ENCODE results near the gene EGFR.

Gene EGFR

DNA sequence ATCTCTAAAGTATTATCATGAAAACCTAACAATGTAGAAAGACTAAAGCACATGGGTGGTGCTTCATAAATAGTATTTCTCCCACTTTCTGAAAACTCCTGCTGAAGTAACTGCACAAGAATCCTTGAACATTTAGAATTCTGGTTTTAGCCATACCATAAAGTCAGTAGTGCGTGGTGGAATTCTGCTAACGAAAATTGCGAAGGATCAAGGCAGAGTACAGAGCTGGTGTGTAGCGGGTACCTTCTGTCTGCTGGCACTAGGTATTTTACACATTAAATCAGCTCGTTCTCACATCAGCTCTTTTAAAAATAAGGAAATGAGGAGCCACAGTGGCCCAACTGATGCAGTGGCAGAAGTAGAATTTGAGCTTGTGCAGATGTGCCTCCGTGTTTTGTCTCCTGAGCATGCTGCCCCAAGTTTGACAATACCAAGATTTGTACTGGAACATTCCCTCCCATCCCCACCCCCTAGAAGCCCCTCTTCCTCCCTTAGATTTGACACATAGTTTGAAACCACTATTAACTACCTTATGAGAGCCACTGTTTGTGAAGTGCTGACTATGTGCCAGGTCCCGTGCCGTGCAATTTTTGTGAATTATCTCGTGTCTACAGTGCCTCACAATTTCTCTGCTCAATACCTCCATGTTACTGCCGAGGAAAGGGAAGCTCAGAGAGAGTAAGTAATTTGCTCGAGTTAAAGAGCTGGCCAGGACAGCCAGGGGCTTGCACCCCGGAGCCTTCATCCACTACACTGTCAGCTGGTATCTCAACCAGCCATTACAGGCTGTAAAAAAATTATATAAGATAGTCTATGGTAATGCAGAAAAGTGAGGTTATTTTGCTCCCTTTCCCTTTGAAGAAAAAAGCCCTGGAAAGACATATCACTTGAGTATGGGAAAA, 66.9 kb downstream of the EGFR start:
- peak overlapping the region; percentile 74 to 91 (median 87) for H3K4me2 ChIP-seq
- H3K27me3 ChIP-seq: peaks cover 42 to 90% (median 65%) of the 10 kb centered on the region in 11 experiments
- peaks cover 5 to 52% (median 19%) of the 10 kb centered on the region in 11 experiments; a peak in 17 of 22 replicates for H4K20me1 ChIP-seq
- H3K4me1 ChIP-seq: peaks cover 34 to 41% (median 36%) of the 10 kb centered on the region in 10 experiments
- no peaks in the 10 kb centered on the region for H3K36me3 ChIP-seq
- no peaks in the 10 kb centered on the region for H3K9me3 ChIP-seq (replicated peaks in 1 of 11)
- no peak for TF ChIP-seq Cebpa-rat (IDR thresholded peaks at IDR 0.05)
- H3K9ac ChIP-seq: peak overlapping the region in 5 of 11 experiments; percentile 6 to 63 (median 10); a peak in 6 of 22 replicates
- H3K27ac ChIP-seq: peak overlapping the region in 8 of 11 experiments; percentile 6 to 66 (median 34); a peak in 9 of 22 replicates
- H3K4me3 ChIP-seq: peak overlapping the region in 6 of 10 experiments; percentile 5 to 34 (median 22); a peak in 6 of 20 replicates

DNA sequence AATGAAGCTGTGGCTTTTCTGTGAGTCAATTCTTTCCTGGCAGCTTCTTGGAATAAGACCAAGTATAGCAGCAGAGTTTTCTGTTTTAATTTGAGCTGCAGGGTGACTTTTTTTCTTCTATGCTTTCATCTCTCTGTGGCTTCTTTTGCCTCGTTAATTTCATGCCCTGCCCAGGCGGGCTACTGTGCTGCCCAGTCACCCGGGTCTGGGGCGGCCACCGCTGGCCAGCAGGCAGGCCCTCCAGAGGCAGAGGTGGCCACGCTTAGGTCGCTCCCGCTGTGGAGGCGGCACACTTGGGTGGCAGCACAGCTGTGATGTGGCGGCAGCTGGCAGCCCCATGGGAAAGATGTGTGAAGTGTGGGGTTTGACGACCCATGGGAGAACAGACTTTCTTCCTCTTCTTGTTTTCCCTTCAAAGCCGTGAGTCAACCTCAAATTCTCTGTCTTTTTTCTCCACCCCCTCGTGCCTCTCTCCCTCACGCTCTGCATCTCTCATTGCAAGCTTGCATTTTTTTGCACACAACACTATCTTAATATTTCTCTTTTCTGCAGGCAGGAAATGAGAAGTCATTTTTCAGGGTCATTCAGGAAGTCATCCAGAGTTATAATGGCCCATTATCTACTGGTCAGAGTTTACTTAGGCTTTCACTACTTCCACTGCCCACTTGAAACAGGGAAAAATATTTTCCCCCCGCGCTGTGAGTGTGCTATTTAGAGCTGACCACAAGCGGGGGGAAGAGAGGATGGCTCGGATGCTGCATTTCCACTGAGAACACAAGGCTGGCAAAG, 67.8 kb downstream of the EGFR start:
- peak overlapping the region in 10 of 11 experiments; percentile 4 to 66 (median 40); a peak in 17 of 22 replicates for H3K27ac ChIP-seq

DNA sequence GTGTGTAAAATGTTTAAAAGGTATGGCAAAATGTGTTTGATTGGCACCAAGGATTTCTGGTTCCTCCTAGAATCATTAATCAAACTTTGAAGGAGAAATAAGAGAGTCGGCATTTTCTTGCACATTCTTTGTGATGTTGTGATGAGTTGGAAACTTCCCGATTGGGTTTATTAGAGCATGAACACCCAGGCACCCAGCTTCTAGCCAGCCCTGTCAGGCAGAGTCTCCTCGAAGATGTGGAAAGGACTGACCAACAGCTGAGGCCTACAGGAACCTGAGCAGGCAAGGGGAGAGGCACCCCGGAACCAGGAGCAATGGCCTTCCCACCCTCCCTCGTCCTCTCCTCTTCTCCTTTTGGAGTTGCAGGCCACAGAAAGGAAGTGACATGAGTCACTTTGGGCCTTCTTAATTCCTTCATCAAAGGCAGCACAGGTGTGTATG, 68.7 kb downstream of the EGFR start:
- Histone ChIP-seq H3K36me3 (no peaks in the 10 kb centered on the region), H3K4me2 (peak overlapping the region; percentile 74 to 91 (median 87)), H3K27me3 (peaks cover 39 to 90% (median 61%) of the 10 kb centered on the region in 11 experiments), H3K4me3 (peak overlapping the region in 3 of 10 experiments; percentile 9 to 51 (median 31); a peak in 4 of 20 replicates), H3K9me3 (replicated peaks in 1 of 11) (no peaks in the 10 kb centered on the region), H3K9ac (peak overlapping the region in 4 of 11 experiments; percentile 6 to 48 (median 27); a peak in 4 of 22 replicates), H3K27ac (peak overlapping the region in 4 of 11 experiments; percentile 41 to 66 (median 54); a peak in 7 of 22 replicates), H4K20me1 (peaks cover 5 to 56% (median 19%) of the 10 kb centered on the region in 11 experiments; a peak in 17 of 22 replicates), H3K4me1 (peaks cover 34 to 41% (median 36%) of the 10 kb centered on the region in 10 experiments)
- no peak for TF ChIP-seq Cebpa-rat (IDR thresholded peaks at IDR 0.05)

More for the DNA sequence above, 67.8 kb downstream of the EGFR start:
- Histone ChIP-seq H3K9me3 (replicated peaks in 1 of 11) (no peaks in the 10 kb centered on the region), H4K20me1 (peaks cover 5 to 51% (median 19%) of the 10 kb centered on the region in 11 experiments; a peak in 17 of 22 replicates), H3K36me3 (no peaks in the 10 kb centered on the region), H3K4me1 (peaks cover 34 to 41% (median 36%) of the 10 kb centered on the region in 10 experiments), H3K4me3 (peak overlapping the region in 8 of 10 experiments; percentile 4 to 51 (median 22); a peak in 9 of 20 replicates), H3K27me3 (peaks cover 42 to 90% (median 64%) of the 10 kb centered on the region in 11 experiments), H3K4me2 (peak overlapping the region; percentile 74 to 91 (median 87)), H3K9ac (peak overlapping the region in 7 of 11 experiments; percentile 9 to 63 (median 37); a peak in 11 of 22 replicates)
- no peak for TF ChIP-seq Cebpa-rat (IDR thresholded peaks at IDR 0.05)

DNA sequence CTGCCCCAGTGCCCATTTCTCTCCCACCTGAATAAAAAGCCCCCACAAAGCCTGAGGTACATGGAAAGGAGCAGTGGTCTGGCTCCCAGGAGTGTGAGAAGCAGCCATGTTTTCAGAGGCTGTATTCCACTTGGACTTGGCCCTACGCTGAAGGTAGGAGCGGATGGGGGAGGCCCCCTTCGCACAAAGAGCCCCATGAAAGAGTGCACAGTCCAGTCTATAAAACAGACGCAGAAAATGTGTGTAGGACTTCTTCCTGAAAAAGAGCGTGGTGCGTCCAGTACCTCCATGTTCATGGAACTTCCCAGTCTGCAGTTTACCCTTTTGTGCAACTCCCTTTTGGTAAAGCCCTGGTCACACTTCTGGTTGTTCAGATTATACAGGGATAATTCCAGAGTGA, 69.3 kb downstream of the EGFR start:
- Histone ChIP-seq H3K4me3 (no peak overlapping the region), H3K27me3 (peaks cover 35 to 90% (median 55%) of the 10 kb centered on the region in 11 experiments), H3K36me3 (no peaks in the 10 kb centered on the region), H4K20me1 (peaks cover 5 to 58% (median 19%) of the 10 kb centered on the region in 11 experiments; a peak in 17 of 22 replicates), H3K4me2 (peak overlapping the region; percentile 74 to 91 (median 87)), H3K27ac (no peak overlapping the region), H3K9ac (peak overlapping the region in 1 of 11 experiments; percentile 48; a peak in 1 of 22 replicates), H3K4me1 (peaks cover 34 to 41% (median 36%) of the 10 kb centered on the region in 10 experiments), H3K9me3 (replicated peaks in 1 of 11) (no peaks in the 10 kb centered on the region)
- no peak for TF ChIP-seq Cebpa-rat (IDR thresholded peaks at IDR 0.05)

DNA sequence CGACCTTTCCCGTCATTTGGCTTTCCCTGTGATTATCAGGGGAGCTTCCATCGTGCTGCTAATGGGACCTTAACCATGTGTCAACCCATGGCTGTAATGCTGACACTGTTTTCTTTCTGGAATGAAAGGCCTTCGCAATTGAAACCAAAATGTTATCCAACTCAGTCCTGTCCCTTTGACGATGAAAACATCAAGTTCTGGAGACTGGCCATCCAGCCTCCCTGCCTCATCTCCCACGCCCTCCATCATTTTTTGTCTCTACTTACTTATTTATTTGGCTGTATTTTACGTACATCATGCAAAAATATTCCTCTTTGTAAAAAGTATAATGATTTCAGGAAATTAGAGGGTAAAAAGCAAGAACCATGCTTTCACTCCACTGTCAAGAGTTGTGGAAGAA, 69.8 kb downstream of the EGFR start:
- Histone ChIP-seq H3K27me3 (peaks cover 35 to 90% (median 51%) of the 10 kb centered on the region in 11 experiments), H3K4me3 (no peak overlapping the region), H4K20me1 (peaks cover 5 to 61% (median 19%) of the 10 kb centered on the region in 11 experiments; a peak in 17 of 22 replicates), H3K36me3 (no peaks in the 10 kb centered on the region), H3K9ac (no peak overlapping the region), H3K4me1 (peaks cover 34 to 41% (median 36%) of the 10 kb centered on the region in 10 experiments), H3K9me3 (replicated peaks in 1 of 11) (no peaks in the 10 kb centered on the region), H3K27ac (no peak overlapping the region), H3K4me2 (peak overlapping the region in 10 of 11 experiments; percentile 74 to 91 (median 86); a peak in 16 of 22 replicates)
- TF ChIP-seq Cebpa-rat (IDR thresholded peaks at IDR 0.05): no peak

DNA sequence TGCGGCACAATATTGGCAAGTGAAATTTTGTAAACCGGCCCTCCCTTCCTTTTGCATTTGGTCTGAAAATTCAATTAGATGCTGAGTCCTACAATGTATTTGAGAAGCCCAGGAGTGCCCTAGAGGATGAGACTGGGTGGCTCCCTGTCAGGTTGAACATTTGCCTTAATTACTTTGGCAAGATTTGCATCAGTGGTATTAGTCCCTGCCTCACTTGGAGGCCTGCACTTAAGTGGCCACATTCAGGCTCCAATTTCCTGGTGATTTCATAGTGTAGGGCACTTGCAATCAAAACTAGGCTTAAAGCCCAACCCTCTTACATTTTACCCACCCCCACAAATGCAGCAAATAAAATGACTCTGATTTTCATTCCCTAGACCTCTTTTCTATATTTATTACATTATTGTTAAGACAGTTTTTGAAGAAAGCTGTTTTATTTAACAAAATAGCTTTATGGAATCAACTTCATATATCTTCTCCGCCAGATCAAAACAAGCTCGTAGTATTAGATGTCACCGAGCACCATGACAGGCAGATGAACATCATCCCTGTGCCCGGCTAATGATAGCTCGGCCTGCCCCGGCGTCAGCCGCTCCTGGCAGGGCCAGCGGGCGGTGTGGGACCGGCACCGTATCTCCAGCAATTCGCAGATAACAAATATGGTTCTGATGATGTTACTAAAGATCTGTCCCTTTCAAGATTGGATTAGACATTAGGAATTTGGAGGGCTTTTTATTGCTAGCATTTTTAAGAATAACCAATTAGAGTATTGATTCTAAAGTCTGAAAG, 73.6 kb downstream of the EGFR start:
- no peaks in the 10 kb centered on the region for H3K36me3 ChIP-seq
- peaks cover 12 to 22% (median 14%) of the 10 kb centered on the region in 10 experiments for H3K4me1 ChIP-seq
- H3K27ac ChIP-seq: no peak overlapping the region
- peaks cover 14 to 99% (median 31%) of the 10 kb centered on the region in 11 experiments; a peak in 21 of 22 replicates for H3K27me3 ChIP-seq
- no peak for TF ChIP-seq Cebpa-rat (IDR thresholded peaks at IDR 0.05)
- no peak overlapping the region for H3K4me3 ChIP-seq
- no peak overlapping the region for H3K4me2 ChIP-seq
- no peak overlapping the region for H3K9ac ChIP-seq
- peaks cover 0 to 63% (median 4%) of the 10 kb centered on the region in 11 experiments; a peak in 11 of 22 replicates for H4K20me1 ChIP-seq
- H3K9me3 ChIP-seq (replicated peaks in 1 of 11): no peaks in the 10 kb centered on the region

DNA sequence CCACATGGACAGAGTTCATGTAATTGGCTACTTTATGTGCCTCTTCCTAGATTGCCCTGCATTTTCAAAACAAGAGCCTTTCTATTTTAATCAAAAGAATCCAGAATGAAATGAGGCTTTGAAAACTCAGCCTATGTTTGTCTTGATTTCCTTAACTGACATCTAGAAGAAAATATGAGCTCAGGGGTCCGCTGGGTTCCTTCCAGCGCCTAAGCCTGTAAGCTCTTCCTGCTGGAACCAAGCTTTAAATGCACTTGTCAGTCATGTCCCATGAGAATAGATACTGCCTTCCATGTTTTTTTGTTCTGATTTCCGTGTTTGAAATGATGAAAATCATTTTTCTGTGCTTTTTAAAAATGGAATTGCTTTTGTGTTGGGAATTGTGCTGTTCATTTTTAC, 74.2 kb downstream of the EGFR start:
- no peaks in the 10 kb centered on the region for H3K36me3 ChIP-seq
- H3K4me1 ChIP-seq: peaks cover 6 to 16% (median 8%) of the 10 kb centered on the region in 10 experiments
- peaks cover 14 to 100% (median 29%) of the 10 kb centered on the region in 11 experiments; a peak in 21 of 22 replicates for H3K27me3 ChIP-seq
- no peak overlapping the region for H3K9ac ChIP-seq
- H3K4me2 ChIP-seq: no peak overlapping the region
- H3K9me3 ChIP-seq (replicated peaks in 1 of 11): no peaks in the 10 kb centered on the region
- no peak overlapping the region for H3K4me3 ChIP-seq
- H4K20me1 ChIP-seq: peaks cover 0 to 57% (median 0%) of the 10 kb centered on the region in 11 experiments; a peak in 4 of 22 replicates
- TF ChIP-seq Cebpa-rat (IDR thresholded peaks at IDR 0.05): no peak
- H3K27ac ChIP-seq: no peak overlapping the region

Measured in BLaER1 treated with 17β-estradiol and CSF1 and Interleukin-3, amounts not matched to agents 10 nM and 100 nM (cell line).